SHP77 (cell line): ENCODE measurements around the gene PDIA3.
A peak's percentile ranks its signal among the peaks of the same experiment; 100 is the strongest.
"Not testable (repeated sequence)": the region's sequence is repeated elsewhere in the genome, so short reads cannot be mapped to it uniquely, and the experiment has no call there.

Experiments used
- DNase-seq, 2 experiments: peaks; one replicate each; lab custom pipeline; 2025; lab: John Stamatoyannopoulos, UW

Gene PDIA3

GRCh38 chr15:43746245-43746902, at the start of gene PDIA3:
PDIA3 (plus strand) TSS chr15:43746438; CDS start chr15:43746540, 102 bp downstream.
- peak; percentile 74 to 84 for DNase-seq

- DNase-seq, result no peak
Measured at GRCh38 chr15:43702174-43702573, 44.1 kb upstream of the PDIA3 start.

GRCh38 chr15:43702701-43703424, 43.4 kb upstream of the PDIA3 start:
- no peak for DNase-seq

- DNase-seq, result not testable (repeated sequence)
Measured at GRCh38 chr15:43710431-43711131, 35.7 kb upstream of the PDIA3 start.

GRCh38 chr15:43723151-43723550, 23.1 kb upstream of the PDIA3 start:
- DNase-seq, result no peak

- DNase-seq, result not testable (repeated sequence)
Measured at GRCh38 chr15:43726306-43726705, 19.9 kb upstream of the PDIA3 start.

- not testable (repeated sequence) for DNase-seq
Measured at GRCh38 chr15:43728053-43728725, 18.0 kb upstream of the PDIA3 start.

GRCh38 chr15:43735416-43735815, 10.8 kb upstream of the PDIA3 start:
- DNase-seq, result no peak

- not testable (repeated sequence) for DNase-seq
Measured at GRCh38 chr15:43746903-43747309, 668 bp downstream of the PDIA3 start.

GRCh38 chr15:43748376-43748775, 2.1 kb downstream of the PDIA3 start:
- no peak for DNase-seq

- no peak for DNase-seq
Measured at GRCh38 chr15:43749690-43750345, 3.6 kb downstream of the PDIA3 start.

GRCh38 chr15:43751885-43752284, 5.6 kb downstream of the PDIA3 start:
- DNase-seq, result no peak

- DNase-seq, result no peak
Measured at GRCh38 chr15:43762824-43763223, 16.6 kb downstream of the PDIA3 start.

- no peak for DNase-seq
Measured at GRCh38 chr15:43763819-43764446, 17.7 kb downstream of the PDIA3 start.

- DNase-seq, result peak; percentile 19 to 53
Measured at GRCh38 chr15:43769584-43770228, 23.5 kb downstream of the PDIA3 start.

GRCh38 chr15:43771816-43772215, 25.6 kb downstream of the PDIA3 start:
- DNase-seq, result no peak

- no peak for DNase-seq
Measured at GRCh38 chr15:43772624-43773023, 26.4 kb downstream of the PDIA3 start.

- DNase-seq, result no peak
Measured at GRCh38 chr15:43774062-43774461, 27.8 kb downstream of the PDIA3 start.

GRCh38 chr15:43775411-43775965, 29.2 kb downstream of the PDIA3 start:
- DNase-seq, result peak; percentile 59 to 77

- peak in 1 of 2 experiments; percentile 20 for DNase-seq
Measured at GRCh38 chr15:43776101-43776717, 30.0 kb downstream of the PDIA3 start.
